HG03175 (cell line): ENCODE measurements around the gene KRT8.
"Not testable (repeated sequence)": the region's sequence is repeated elsewhere in the genome, so short reads cannot be mapped to it uniquely, and the experiment has no call there.

Experiments
- ATAC-seq: cut with Tn5 transposase; IDR thresholded peaks from one replicate; pipeline ENCODE4 v1.9.1; 2021; ENCODE audit warnings: mild to moderate bottlenecking, moderate library complexity; ENCODE audit not compliant: unreplicated experiment

Gene KRT8

GRCh38 chr12:52903285-52903854 is 1.5 kb downstream of the KRT8 start:
- ATAC-seq: no peak

- no peak for ATAC-seq
These were observed 2.9 kb downstream of the KRT8 start for GRCh38 chr12:52901715-52902541.

GRCh38 chr12:52900896-52901714 is 3.8 kb downstream of the KRT8 start:
- ATAC-seq: no peak

- ATAC-seq: no peak
These were observed 4.5 kb downstream of the KRT8 start for GRCh38 chr12:52900166-52900895.

DNA sequence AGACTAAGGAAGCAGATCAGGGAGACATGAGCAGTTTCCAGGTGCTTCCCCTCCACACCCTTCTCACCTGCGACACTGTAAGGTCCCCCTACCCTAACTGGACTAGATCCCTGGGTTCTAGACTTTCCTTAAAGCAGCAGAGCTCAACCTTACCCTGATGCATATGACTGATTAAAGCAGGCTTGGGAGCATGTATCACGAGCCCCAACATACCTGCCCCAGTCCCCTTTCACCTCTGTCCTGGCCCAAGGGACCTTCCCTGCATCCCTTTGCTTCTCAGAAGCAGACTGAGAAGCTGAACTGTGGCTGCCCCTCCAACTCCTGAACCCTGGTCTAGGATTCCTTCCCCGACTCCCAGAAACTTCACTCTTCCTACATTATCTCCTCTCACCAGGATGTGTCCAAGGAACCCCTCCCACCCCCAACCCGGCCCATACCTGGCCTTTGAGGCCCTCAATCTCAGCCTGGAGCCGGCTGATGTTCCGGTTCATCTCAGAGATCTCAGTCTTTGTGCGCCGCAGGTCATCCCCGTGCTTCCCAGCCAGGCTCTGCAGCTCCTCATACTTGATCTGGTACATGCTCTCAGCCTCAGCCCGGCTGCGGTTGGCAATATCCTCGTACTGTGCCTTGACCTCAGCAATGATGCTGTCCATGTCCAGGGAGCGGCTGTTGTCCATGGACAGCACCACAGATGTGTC is 5.4 kb downstream of the KRT8 start:
- no peak for ATAC-seq

DNA sequence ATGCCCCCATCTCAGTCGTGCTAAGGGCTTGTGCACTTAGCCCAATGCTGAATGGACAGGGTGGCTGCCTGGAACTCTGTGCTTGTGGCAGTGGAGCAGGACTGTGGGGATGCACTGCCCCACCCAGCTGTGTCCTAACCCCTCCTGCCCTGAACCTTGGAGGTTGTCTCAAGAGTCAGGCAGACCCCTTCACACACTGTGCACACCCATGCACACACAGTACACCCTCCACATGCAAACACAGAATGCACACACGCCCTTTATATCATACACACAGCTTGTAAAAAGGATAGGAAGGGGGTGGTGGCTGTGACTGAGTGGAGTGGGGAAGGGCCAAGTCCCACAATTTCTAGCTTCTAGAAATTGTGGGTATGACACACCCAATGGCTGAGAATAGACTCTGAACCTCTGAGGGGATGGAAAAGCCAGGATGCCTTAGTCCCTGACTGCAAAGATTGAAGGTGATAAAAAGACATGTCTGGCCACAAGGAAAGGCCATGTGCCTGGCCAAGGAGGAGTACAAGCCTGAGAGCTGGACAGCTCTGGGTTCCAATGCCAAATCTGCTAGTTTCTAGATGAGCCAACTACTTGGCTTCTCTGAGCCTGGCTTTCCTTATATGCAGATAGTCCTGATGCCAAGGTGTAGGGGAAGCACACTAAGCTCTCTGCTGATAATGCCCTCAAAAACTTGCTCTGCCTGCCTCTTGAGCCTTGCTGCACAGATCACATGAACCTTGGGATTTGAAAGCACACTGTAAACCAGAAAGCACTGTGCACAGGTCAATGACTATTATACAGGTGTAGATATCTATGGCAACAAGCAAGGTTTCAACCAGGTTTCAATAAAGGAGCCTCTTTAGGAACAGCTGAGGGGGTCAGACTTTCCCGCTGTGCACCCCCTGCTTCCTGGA is 8.4 kb downstream of the KRT8 start:
- ATAC-seq: no peak

DNA sequence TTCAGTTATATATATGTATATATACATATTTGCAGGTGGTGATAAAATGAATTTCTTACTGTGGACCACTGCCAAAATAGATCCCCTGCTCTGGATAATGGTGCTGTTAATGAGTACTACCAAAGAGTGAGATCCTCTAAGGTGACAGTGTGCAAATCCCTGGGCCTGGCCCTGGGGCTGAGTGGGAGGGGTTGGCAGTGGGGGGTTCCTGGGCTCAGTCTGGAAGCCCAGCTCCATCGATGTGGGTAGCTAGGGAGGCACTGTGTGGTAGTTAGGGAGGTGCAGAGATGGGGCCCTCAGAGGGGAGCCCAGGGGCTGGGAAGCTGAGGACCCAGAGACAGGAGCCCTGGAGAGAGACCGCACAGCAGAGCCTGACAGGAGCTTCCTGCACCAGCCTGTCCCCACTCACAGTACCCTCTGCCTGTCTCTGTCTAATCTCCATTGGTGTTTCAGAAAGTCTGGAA is 9.1 kb downstream of the KRT8 start:
- ATAC-seq: no peak

- ATAC-seq: no peak
These were observed 11.9 kb downstream of the KRT8 start for GRCh38 chr12:52892974-52893373.

DNA sequence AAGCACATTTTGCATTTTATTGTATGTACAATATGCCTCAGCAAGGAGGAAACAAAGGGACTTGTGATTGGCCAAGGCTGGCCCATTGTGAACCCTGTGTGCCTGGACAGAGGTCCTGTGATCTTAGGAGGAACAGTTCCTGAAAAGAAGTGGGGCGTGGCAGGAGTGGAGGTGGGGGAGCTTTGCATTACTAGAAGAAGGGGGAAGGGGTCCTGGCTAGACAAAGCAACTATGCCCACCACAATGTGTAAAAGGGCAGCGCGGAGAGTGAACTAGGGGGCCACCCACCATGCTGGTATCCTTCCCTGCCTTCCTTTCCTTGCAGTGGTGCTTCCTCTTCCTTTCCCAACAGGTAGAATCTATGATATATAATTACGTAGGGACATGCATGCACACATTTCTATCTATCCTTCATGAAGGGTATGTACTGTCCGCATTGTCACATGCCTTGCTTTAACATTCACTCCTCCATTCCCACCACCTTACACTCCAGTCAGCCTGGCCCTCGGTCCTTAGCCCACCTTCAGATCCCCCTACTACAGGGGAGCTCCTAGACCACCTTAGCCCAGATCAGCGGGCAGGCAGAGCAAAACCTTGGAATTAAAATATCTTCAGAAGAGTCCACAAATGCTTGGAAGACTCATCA is 12.5 kb downstream of the KRT8 start:
- no peak for ATAC-seq

DNA sequence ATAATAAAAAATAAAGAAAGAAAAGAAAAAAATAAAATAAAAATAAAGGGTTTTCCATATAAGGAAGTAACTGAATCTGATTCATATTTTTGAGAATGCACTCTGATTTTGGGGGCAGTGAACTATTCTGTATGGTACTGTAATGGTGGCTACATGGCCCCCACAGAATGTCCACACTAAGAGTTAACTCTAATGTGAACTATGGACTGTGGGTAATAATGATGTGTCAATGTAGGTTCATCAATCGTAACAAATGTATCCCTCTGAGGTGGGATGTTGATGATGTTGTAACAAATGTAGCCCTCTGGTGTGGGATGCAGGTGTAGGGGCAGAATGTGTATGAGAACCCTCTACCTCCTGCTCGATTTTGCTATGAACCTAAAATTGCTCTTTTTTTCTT is 13.8 kb downstream of the KRT8 start:
- ATAC-seq: no peak

DNA sequence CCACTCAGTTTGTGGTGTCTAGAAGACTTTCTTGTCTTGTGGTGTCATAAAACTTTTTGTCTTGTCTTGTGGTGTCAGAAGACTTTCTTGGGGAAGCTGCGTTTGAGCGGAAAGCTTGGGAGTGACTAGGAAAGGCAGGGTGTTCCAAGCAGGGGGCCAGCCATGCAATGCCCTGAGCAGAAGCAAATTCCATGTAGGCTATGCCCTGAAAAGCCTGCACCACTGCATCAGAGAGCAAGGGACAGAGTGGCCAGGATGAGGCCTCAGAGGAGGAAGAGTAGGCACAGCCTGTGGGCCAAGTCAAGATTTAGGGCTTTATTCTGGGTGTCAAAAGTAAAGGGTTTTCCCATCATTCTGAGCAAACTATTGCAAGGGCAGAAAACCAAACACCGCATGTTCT is 14.5 kb downstream of the KRT8 start:
- ATAC-seq: no peak

DNA sequence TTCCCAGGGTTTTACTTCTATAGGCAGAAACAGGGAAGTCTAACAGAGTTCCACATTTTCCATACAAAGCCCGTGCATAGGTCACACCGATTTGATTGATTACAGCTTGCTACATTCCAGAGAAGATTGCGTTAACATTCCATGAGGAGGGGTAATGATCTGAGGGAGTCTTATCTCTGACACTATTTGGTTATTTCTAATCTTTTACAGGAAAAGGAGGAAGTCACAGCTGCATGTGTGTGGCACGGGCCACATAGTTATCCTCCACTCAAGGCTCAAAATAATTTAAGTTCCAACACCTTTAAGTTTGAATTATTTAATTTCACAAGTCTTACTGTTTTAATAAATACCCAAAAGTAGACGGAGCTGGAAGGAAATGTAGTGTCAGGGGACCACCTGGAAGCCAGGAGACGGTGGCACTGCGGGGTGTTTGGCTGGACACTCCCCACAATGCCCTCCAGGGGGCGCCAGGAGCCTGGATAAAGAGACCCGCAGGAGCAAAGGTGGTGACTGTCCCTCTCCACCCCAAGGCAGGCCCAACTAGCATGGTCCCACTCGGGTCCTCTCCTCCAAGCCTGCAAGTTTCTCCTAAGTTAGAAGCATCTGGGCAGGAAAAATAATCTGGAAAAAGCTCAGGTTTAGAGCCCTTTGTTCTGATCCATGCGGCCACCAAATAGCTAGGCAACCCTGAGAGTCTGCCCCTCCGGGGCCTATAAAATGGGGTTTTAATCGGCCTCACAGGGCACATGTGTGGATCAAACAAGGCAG is 20.2 kb downstream of the KRT8 start:
- ATAC-seq: no peak

- ATAC-seq: not testable (repeated sequence)
These were observed 24.4 kb downstream of the KRT8 start for GRCh38 chr12:52880499-52880898.

DNA sequence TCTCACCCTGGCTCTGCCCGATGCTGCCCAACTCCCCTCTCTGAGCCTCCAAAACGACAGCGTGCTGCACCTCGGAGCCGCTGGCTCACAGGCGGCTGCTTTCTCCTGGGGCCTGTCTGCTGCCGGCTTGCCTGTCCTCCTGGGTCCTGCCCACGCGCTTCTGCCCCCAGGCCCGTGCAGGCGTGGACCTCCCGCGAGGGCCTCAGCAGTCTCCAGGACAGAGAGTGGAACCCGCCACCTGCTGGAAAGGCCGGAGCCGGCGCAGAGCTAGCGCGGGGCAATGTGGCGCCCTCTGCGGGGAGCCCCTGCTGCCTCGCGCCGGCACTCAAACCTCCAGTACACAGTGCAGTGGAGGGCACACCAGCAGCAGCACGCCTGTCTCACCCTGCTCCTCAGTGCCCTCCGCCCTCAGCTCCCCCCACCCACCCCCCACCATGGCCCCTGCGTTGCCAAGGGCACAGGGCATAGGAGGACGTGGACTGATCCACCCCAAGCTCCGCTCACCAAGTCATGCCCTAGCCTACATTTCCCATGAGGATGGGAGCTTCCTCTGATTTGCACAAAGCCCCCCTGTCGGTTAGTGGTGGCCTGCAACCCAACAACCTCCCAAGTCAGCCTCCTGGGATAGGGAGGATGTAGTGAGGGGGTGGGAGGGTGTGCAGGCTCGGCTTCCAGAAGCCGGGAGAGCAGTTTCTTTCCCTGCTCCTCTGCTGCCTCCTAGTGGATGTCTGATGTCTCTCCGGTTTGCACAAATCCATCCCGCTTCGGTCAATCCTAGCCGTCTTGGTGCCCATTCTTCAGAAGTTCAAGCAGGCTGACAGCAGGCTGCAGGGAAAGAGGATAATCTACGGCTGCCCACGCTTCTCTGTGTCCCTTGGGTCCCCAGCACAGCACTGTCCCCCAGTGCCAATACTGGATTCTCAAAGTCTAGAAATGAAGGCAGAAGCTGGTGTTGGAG is 25.2 kb downstream of the KRT8 start:
- no peak for ATAC-seq

- no peak for ATAC-seq
These were observed 26.1 kb downstream of the KRT8 start for GRCh38 chr12:52878507-52879393.

DNA sequence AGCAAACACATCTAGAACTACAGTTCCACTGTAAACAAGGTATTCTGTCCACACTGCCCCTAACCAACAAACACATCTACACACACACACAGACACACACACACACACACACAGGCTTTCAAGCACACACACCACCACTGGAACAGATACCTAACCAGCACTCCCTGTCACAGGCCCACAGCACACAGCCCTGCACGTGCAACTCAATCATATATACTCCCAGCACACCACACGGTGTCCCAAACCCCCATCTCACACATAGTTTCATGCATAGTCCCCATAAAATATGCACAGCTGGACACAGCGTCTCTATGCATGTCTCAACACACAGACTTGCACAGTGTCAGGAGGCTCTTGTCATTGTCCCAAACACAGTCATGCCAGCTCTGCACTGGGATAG is 27.6 kb downstream of the KRT8 start:
- ATAC-seq: no peak
